ENCODE measurements around the gene FIG4.
"Not testable (repeated sequence)": the region's sequence is repeated elsewhere in the genome, so short reads cannot be mapped to it uniquely, and the experiment has no call there.

FIG4 gene

DNA sequence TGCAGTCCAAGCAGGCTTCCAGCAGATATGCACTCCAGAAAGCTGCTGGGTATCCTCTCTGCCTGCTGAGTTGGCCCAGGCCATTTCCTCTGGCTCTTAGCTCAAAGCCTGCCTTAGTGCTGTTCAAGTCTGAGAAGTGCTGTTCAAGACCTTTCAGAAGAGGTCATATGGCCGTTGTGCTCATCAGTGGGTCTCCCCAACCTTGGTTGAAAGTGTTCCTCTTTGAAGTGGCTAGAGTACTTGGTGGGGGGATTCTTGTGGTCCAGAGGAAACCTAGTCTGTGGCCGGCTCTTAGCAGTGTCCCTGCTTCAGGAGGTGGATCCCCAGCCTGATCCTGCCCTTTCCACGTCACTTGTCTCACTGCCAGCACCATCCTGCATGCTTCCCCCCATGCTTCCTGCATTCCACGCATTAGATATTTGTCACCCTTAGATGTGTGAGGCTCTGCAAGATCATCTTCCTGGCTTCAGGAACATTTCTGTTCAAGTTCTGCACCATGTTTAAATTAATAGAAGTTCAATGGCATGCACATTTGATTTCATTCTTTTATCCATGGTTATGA lies 105.0 kb downstream of the FIG4 start:
- no peak for DNase-seq (ENCODE audit: low read depth)

DNA sequence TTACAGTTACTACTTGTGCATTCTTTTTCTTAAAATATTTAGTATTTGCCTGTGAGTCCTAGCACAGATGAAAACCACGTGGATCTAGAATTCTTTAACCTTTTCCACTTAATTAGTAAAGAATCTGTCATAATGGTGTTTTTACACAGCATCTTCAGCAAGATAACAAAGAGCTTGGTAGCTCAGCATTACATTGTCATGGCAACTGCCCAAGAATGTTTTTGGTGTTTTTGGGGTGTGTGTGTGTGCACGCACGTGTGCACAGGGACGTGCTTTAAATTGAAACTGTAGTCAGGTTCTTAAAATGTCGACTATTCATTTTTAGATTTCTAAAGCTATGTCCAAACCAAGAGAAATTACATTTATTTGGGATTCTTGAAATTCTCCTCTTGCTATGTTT lies 108.0 kb downstream of the FIG4 start:
- DNase-seq (ENCODE audit: low read depth), result no peak

DNA sequence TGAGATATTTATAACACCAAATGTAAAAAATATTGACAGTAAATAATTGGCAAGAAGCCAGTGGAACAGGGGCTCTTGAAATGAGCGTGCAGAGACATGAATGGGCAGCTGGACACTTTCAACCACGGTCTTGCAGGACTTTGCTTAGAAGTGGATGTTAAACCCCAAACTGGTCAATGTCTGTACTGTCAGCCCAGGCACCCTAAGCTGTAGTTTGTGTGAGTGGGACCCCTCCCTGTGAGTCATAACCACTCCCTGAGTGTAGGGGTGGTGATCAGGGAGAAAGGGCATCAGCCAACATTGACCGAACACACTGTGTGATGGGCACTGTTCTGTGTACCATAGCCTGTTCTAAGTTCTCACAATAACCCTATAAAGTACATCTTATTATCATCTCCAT lies 108.6 kb downstream of the FIG4 start:
- no peak for DNase-seq (ENCODE audit: low read depth)

DNA sequence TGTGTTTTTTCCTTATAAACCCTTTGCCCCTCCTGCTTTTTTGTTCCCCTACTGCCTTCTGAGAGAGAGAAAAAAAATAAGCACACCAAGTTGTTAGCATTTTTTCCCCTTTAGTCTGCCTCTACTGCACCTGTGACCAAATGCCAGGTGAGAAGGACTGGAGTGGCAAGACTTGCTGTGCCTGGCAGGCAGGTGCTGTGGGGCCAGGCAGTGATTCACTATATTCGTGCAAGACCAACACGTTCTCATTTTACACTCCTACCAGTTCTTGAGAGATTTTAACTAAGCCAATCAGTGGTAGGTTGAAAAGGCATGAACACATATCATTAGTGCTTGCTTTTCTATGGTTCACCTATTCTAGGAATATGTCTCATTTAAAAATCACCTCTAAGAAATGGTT lies 109.7 kb downstream of the FIG4 start:
- no peak for DNase-seq (ENCODE audit: low read depth)

DNA sequence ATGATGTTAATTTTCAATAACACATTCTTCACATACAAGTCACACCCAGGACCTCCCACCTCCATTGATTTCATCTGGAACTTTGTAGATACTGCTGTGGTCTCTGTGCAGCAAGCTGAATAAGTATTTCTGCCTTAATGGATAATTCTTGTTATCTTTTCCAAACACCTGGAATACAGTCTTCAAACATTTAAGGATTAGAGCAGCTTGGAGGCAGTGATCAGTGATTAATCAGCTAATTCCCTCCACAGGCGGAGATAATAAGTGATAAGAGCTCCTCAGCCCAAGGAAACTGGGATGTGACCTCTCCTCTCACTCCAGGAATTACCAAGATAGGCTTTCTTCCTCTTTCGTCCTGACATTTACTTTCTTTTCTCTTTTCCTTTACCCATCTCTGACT lies 110.7 kb downstream of the FIG4 start:
- no peak for DNase-seq (ENCODE audit: low read depth)

DNA sequence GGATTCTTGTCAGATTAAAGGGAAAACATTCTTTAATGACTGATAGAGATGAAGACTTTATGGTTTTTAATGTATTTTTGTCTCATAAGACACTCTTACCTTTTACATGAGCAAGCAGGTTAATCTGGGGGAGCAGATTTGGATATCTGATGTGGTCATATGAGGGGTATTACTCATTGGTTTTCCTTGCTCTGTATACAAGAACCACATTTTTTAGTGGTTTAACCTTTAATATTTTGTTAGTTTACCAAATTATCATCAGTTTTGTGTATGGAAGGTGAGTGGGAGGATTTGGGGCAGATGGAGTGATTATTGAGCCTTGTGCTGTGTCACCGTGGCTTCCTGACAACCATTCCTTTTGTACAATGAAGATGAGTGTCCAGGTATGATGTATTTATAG lies 112.9 kb downstream of the FIG4 start:
- DNase-seq (ENCODE audit: low read depth), result no peak

DNA sequence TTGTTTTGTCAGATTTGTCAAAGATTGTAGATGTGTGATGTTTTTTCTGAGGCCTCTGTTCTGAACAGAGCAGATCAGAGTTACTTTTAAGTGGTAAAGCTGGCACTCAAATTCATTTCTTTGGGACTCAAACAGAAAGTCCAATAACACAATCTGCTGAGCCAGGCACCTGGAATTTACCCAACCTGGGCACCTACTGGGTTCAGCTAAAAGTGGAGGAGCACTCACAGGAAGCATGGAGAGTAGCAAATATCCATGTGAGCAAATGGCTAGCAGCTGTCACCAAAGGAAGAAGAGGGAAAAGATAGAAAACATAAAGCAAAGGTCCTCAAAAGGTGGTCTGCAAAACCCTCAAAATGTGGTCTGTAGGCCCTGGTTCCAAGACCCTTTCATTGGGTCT lies 116.8 kb downstream of the FIG4 start:
- DNase-seq (ENCODE audit: low read depth), result no peak

DNA sequence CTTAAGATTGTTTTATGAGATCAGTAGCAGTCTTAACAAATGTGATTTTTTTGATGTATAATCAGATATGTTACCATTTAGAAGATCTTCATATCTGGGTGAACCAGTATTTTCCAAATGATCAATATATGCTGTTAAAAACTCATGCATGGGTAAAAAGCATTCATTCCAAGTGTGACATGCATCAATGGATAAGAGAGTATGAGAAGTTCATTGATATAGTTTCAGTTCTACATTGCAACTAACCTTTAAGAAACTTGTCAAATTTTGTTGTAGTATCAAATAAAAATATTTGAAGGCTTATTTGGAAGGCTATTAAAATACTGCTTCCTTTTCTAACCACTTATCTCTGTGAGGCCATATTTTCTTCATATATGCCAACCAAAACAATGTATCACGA lies 117.7 kb downstream of the FIG4 start:
- no peak for DNase-seq (ENCODE audit: low read depth)

DNA sequence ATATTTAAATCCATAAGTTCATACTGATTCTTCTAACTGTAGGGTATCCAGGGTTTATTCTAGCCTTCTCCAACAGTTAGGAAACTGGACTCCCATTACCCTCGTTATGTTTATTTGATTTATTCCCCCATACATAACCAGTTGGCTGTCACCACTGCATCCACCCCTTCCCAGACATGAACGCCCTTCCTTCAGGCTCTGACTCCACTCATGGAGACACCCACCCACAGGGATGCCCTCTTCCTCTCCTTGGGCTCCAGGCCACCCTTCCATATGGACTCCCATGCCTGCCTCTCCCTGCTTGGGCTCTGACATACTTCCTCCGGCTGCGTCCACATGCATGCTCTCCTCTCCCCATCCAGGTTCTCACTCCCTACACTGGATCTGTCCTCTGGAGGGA lies 124.0 kb downstream of the FIG4 start:
- DNase-seq (ENCODE audit: low read depth), result no peak

DNA sequence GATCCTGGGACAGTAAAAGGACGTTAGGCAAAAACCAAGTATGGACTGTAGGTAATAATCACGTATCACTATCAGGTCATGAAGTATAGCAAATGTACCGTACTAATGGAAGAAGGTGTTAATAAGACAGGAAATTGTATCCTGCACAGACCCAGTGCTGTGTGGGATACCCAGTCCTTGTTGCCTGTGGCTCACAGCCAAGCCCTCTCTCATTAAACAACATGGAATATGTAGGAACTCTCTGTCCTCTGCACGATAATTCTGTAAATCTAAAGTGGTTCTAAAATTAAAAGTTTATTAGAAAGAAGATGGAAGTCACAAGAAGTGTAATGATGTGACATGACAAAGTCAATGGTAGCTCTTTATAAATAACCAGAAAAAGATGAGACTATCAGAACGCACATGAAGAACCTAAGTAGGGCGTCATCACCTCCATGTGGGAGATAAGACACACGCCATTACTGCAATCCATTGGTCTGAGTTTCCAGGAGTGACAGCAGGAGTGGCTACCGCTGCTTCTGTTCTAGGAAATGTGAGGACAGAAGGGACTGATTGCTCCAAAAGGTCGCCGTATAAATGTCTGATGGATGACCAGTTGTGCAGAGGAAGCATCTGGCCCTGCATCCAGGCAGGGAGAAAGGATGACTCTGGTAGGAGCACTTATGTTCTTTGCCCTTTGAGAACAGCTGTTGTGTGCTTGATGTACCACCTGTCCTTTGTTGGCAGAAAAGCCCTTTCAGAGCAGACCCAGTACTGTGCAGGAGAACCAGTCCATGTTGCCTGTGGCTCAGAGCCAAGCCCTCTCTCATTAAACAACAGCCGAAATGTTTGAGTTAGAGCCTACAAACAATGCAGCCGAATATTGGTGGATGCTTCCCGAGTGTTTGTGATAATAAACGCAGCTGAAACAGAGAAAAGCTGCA lies 125.6 kb downstream of the FIG4 start:
- no peak for DNase-seq (ENCODE audit: low read depth)

DNA sequence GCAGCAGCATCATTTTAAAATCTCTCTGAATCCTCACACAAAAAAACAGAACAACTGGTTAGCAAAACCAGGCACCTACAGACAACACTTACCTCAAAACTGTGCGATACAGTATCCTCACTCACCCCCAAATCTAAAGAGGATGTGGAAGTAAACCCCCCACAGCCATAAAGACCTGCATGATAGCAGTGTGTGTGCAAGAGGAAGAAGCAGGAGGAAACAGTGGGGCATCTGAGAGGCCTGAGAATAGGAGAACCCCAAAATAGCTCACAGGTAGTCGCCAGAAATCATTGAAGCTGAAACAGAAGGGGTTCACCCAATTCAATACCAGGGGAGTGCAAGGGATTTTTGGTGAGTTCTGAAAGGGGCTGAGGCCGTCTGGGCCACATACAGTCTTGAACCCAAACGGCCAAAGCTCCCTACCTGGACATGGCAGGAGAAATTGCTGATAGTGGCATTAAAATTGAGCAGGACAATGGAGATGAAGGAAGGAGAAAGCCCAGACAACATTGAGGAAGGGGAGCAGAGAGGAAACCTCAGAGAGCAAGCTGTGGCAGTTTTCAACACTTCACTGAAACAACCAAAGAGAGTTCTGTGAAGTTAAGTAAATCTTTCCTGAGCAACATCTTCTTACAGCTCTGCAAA lies 129.7 kb downstream of the FIG4 start:
- DNase-seq (ENCODE audit: low read depth), result no peak

DNA sequence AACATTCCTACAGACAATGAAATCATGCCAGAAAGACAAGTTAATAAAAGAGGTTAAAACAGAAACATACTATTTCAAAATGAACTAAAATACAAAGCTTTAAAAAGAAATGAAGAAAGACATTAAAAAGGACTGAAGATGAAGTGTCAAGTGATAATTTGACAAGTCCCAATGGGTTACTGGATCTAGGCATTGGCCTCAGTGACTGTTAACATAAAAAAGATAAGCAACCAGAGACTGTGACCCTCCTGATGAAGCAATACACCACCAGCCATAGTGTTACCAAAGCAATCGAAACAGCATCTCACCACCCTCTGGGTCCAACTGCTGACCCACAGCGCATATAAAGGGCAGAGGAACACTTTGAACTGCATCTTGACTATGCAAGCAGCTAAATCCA lies 130.3 kb downstream of the FIG4 start:
- DNase-seq (ENCODE audit: low read depth), result no peak

DNA sequence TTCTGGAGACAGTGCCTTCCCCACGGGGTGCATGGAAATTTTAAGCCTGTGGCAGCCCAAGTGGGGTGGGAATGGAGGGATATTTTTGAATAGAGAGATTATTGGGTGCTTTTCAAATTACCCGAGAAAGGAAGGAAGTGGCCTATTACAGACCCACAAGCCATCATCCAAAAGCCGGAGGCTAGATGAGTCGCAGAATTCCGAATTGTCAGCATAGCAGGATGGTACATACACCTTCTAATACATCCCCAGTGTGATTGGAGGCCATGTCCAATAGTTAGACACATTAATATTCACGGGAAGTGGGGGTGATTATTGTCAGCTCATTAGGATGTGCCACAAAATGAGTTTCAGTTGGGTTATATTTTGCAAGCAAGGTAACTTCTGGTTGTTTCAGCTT lies 133.0 kb downstream of the FIG4 start:
- DNase-seq (ENCODE audit: low read depth), result no peak

DNA sequence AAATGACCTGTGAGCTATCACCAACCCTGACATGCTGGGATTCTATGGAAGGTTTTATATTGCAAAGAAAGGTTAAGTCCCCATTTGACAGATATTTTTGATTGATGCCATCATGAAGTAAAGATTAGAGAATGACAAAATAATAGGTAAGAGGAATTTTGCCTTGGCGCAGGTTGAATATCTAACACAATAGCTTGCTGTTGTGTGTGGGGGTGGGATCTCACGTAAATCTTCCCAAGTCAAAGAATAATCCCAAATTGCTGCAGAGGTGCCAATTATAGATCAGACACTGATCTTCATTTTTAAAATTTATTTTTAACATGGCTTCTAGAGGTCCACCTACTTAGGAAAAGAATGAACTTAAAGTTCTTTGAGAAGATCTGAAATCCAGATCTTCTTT lies 135.5 kb downstream of the FIG4 start:
- DNase-seq (ENCODE audit: low read depth), result no peak

DNA sequence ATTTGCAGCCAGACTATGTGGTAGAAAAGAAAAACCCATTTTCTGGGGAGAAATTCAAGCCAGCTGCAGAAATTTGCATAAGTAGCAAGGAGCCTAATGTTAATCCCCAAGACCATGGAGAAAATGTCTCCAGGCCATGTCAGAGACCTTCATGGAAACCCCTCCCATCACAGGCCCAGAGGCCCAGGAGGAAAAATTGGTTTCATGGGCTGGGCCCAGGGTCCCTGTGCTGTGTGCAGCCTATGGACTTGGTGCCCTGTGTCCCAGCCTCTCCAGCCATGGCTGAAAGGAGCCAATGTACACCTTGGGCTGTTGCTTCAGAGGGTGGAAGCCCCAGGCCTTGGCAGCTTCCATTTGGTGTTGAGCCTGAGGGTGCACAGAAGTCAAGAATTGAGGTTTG lies 140.3 kb downstream of the FIG4 start:
- DNase-seq (ENCODE audit: low read depth), result not testable (repeated sequence)

DNA sequence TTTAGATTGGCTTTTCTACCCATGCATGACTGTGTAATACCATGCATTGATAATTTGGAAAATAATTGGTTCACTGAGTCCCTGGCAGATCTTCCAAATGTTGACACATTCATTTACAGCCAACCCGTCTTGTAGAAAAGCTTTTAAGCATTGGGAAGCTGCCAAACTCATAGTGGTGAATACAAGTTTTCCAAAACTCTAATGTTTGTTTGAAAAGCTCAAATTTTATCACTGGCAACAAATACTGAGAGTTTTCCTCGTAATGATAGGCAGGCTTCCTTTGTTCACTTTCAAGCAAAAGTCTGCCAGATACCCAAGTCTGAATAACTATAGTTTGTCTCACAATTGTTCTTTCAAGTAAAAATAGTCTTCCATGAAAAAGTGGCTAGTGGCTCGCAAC lies 143.0 kb downstream of the FIG4 start:
- DNase-seq (ENCODE audit: low read depth), result no peak

DNA sequence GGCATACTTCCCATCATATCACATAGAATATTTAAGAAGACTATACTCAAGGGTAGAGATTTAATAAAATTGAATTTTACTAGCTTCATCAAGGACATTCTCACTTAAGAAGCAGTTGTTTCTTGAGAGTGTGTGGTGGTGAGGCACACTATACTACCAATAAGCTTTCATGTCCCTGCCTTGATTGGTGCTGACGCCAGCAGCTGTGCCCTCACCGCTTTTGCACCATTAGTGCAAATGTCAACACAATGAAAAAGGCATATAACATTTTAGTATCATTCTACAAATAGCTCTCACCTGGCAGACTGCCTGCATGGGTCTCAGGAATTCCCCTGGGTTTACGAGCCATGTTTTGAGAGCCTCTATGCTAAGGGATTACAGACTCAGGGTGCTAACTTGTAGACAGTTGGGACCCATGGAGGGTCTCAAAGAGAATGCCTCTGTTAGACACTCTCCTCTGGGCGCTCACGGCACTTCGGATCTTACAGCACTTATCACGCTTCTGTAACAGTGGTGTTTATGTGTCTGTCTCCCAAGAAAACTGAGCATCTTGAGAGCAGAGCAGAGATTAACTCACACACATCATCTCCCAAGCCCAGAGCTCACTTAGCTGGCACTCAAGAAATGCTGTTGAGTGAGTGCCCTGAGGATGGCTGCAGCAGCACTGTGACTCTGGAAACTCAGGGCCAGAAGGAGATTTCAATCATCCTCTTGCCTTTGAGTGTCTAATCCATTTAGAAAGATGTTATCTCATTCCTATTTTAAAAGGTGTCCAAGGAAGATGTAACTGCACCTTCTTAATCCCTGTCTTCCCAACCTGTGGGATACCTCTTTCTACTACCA lies 143.7 kb downstream of the FIG4 start:
- DNase-seq (ENCODE audit: low read depth), result no peak

DNA sequence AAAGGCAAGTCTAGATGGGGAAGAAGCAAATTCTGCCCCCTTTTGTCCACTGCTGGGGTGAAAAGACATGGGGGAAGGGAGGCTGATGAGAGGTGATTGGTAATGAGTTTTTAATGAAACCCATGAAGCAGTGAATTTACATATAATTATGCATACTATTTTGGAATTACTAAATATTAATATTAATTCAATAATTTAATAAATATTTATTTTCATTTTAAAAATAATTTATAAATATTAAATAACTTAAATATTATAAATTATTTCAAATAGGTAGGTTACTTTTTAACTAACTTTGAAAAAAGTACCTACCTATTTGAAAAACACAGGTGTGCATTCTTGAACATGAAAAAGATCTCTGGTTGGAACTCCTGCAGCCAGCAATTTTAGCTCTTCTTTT lies 148.9 kb downstream of the FIG4 start:
- no peak for DNase-seq (ENCODE audit: low read depth)

DNA sequence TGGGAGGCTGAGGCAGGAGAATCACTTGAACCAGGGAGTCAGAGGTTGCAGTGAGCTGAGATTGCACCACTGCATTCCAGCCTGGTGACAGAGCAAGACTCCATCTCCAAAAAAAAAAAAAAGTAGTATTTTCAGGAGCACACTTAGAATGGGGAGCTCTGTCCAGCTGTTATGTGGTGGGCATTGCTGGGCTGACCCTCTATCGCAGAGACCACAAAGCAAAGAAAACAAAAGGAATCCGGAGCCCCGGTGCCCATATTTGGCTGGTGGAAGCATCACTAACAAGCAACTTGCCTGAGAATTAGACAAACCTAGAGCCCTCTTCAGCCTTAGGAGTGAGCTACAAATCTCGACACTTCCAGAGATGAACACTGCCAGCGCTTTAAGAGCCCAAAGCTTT lies 149.7 kb downstream of the FIG4 start:
- DNase-seq (ENCODE audit: low read depth), result no peak

DNA sequence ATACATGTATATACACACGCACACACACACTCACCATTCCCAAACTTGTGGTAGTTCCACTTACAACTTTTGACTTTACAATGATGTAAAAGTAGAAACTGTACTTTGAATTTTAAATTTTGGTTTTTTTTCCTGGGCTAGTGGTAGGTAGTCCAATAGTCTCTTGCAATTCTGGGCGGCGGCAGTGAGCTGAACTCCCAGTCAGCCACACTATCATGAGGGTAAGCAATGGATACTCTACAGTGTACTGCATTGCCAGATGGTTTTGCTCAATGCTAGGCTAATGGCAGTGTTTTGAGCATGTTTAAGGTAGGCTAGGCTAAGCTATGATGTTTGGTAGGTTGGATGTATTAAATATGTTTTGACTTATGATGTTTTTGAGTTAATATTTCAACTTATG lies 150.8 kb downstream of the FIG4 start:
- DNase-seq (ENCODE audit: low read depth), result no peak

DNA sequence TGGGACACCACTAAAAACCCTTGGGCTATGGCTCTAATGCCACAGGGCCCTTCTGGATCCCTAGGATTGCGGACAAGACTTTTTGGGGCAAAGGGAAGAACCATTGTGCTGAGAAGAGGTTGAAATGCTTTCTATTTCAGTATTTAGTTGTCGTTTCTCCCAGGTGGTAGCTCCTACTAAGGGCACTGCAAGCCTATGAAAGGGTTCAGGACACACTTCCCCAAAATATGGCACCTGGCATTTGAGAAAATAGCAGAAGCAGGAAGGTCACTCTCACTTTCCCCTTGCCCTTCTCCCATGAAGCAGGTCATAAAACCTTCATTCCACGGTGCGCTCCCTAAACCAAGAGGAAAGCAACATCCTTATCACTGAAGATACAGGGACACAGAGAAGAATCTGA lies 161.6 kb downstream of the FIG4 start:
- DNase-seq (ENCODE audit: low read depth), result no peak

DNA sequence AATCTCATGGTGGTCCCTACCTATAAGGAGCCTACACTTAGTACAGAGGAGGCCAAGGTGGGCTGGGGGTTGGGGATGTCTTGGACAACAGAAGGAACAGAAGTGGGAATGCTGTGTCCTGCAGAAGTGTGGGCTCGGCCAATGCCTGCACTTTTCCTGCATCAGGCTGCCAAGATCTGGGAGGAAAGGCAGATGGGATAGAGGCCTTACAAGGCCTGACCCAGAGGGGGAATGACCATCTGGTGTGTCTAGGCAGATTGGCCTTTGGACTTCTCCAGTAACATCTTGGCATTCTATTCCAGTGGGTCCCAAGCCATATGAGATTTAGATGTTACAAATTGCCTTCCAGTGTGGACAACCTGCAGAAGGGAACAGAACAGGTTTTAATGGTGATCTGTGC lies 162.3 kb downstream of the FIG4 start:
- no peak for DNase-seq (ENCODE audit: low read depth)

DNA sequence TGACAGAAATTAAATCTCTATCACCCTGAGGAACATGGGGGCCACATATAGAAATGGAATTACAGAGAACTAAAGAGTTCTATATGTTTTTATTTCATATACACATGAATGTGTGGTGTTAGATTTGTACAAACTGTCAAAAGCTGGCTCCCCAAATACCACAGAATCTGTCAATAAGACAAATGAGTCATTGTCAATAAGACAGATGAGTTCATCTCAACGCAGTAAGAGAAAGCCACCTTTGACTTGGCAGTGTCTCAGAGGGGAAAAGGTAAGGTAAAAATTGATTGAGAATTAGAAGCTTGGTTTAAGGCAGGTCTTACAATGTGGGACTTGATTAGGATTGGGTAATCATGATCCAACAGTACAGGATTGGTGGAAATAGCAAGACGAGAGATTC lies 162.9 kb downstream of the FIG4 start:
- no peak for DNase-seq (ENCODE audit: low read depth)
